SK-N-SH treated with all-trans-retinoic acid at 6 μM for 48 hours (cell line): ENCODE results near the gene RNASE8.

Experiments
- ATAC-seq: fragments of 200-7000 bp; cut with Tn5 transposase; 3 replicates; pipeline ENCODE4 v1.9.1; 2020; ENCODE audit warnings: mild to moderate bottlenecking, moderate library complexity
- ARNTL ChIP-seq: fragments of 450-650 bp; formaldehyde crosslinking; IDR thresholded peaks from 2 replicates; pipeline ENCODE4 v1.5.0; 2020; ENCODE audit warnings: low read depth, mild to moderate bottlenecking, moderate library complexity, borderline replicate concordance
- CSDC2 ChIP-seq: fragments of 250-450 bp; sonication (Bioruptor Pico); IDR thresholded peaks from 2 replicates; pipeline ENCODE4 v1.5.0; 2020; ENCODE audit warnings: mild to moderate bottlenecking, moderate library complexity
- ISL1 ChIP-seq: fragments of 250-450 bp; sonication (Bioruptor Pico); IDR thresholded peaks from 2 replicates; pipeline ENCODE4 v2.1.2; 2022; ENCODE audit warnings: mild to moderate bottlenecking, moderate library complexity
- PPARA ChIP-seq: fragments of 250-450 bp; sonication (Bioruptor Pico); IDR thresholded peaks from 2 replicates; pipeline ENCODE4 v1.5.0; 2020; ENCODE audit warnings: mild to moderate bottlenecking, borderline replicate concordance
- RARB ChIP-seq: fragments of 250-450 bp; sonication (Bioruptor Pico); IDR thresholded peaks from 2 replicates; pipeline ENCODE4 v1.8.0; 2021; ENCODE audit warnings: mild to moderate bottlenecking, moderate library complexity
- SNAI2 ChIP-seq: fragments of 250-450 bp; sonication (Bioruptor Pico); IDR thresholded peaks from 2 replicates; pipeline ENCODE4 v1.5.0; 2020; ENCODE audit warnings: mild to moderate bottlenecking, moderate library complexity
- TCF4 ChIP-seq: fragments of 250-450 bp; sonication (Bioruptor Pico); IDR thresholded peaks from 2 replicates; pipeline ENCODE4 v1.8.0; 2021; ENCODE audit warnings: mild to moderate bottlenecking, moderate library complexity, borderline replicate concordance
- TOX ChIP-seq: fragments of 250-450 bp; sonication (Bioruptor Pico); IDR thresholded peaks from 2 replicates; pipeline ENCODE4 v1.8.0; 2021; ENCODE audit warnings: mild to moderate bottlenecking, moderate library complexity, borderline replicate concordance
- ZFP3 ChIP-seq: fragments of 250-450 bp; sonication (Bioruptor Pico); IDR thresholded peaks from 2 replicates; pipeline ENCODE4 v1.5.0; 2020; ENCODE audit warnings: mild to moderate bottlenecking, moderate library complexity
- ZNF565 ChIP-seq: fragments of 450-650 bp; formaldehyde crosslinking; conservative IDR thresholded peaks from 2 replicates; pipeline ENCODE4 v1.5.0; 2020; ENCODE audit warnings: low read depth, mild to moderate bottlenecking, moderate library complexity
- ZNF8 ChIP-seq: fragments of 450-650 bp; formaldehyde crosslinking; IDR thresholded peaks from 2 replicates; pipeline ENCODE4 v1.5.0; 2020; ENCODE audit warnings: mild to moderate bottlenecking, moderate library complexity
- TF ChIP-seq, protein P1 (sequence below): fragments of 250-450 bp; sonication (Bioruptor Pico); IDR thresholded peaks from 2 replicates; pipeline ENCODE4 v1.5.0; 2020; ENCODE audit warnings: mild to moderate bottlenecking, moderate library complexity
- TF ChIP-seq, protein P2 (sequence below): fragments of 250-450 bp; sonication (Bioruptor Pico); IDR thresholded peaks from 2 replicates; pipeline ENCODE4 v1.8.0; 2020; ENCODE audit warnings: mild to moderate bottlenecking, moderate library complexity, borderline replicate concordance
- TF ChIP-seq, protein P3 (sequence below): fragments of 250-450 bp; sonication (Bioruptor Pico); IDR thresholded peaks from 2 replicates; pipeline ENCODE4 v1.5.1; 2020; ENCODE audit warnings: low read depth, mild to moderate bottlenecking, moderate library complexity
- TF ChIP-seq, protein P4 (sequence below): fragments of 250-450 bp; sonication (Bioruptor Pico); IDR thresholded peaks from 2 replicates; pipeline ENCODE4 v1.8.0; 2021; ENCODE audit warnings: low read depth, mild to moderate bottlenecking, moderate library complexity, borderline replicate concordance
- TF ChIP-seq, protein P5 (sequence below): fragments of 250-450 bp; sonication (Bioruptor Pico); IDR thresholded peaks from 2 replicates; pipeline ENCODE4 v1.5.1; 2021; ENCODE audit warnings: mild to moderate bottlenecking, moderate library complexity

RNASE8 gene

DNA sequence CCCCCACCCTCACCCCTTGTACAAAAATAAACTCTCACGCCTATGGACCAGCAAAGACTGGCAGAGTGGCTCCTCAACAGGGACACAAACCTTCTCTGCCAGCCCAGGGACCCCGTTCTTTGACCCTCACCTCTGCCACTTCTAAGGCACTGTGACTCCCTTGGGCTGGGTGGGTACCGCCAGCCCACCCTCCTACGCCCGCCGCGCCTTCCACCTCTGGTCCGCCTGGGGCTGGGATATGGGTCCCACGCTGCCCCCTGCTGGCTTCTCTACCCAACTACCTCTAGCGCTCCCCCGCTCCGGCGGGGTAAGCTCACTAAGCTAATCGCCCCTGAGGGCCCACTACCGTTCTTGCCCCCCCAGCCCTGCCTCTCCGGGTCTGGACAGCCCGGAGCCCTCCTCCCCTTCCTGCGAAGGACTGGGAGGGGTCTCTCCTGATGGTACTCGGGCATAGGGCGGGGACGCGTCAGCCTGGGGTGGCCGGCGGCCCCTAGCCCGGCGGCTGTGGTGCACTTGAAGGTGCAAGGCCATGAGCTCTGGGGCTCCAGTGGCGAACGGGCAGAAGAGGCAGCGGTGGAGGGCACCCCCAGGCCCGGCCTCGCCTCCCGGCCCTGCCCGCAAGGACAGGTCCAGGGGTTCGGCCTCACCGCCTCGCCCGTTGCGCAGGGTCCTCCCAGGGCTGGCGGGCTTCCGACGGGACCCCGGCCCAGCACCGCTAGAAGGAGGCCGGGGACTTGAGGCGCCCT, 32.7 kb downstream of the RNASE8 start:
- TF ChIP-seq, protein P1, sequence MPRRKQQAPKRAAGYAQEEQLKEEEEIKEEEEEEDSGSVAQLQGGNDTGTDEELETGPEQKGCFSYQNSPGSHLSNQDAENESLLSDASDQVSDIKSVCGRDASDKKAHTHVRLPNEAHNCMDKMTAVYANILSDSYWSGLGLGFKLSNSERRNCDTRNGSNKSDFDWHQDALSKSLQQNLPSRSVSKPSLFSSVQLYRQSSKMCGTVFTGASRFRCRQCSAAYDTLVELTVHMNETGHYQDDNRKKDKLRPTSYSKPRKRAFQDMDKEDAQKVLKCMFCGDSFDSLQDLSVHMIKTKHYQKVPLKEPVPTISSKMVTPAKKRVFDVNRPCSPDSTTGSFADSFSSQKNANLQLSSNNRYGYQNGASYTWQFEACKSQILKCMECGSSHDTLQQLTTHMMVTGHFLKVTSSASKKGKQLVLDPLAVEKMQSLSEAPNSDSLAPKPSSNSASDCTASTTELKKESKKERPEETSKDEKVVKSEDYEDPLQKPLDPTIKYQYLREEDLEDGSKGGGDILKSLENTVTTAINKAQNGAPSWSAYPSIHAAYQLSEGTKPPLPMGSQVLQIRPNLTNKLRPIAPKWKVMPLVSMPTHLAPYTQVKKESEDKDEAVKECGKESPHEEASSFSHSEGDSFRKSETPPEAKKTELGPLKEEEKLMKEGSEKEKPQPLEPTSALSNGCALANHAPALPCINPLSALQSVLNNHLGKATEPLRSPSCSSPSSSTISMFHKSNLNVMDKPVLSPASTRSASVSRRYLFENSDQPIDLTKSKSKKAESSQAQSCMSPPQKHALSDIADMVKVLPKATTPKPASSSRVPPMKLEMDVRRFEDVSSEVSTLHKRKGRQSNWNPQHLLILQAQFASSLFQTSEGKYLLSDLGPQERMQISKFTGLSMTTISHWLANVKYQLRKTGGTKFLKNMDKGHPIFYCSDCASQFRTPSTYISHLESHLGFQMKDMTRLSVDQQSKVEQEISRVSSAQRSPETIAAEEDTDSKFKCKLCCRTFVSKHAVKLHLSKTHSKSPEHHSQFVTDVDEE (CRISPR knock-in tag), result no peak
- TF ChIP-seq RARB (no peak), ZNF8 (CRISPR knock-in tag) (no peak), ARNTL (no peak), CSDC2 (CRISPR knock-in tag) (no peak), SNAI2 (CRISPR knock-in tag) (no peak), PPARA (CRISPR knock-in tag) (no peak)
- TF ChIP-seq, protein P2, sequence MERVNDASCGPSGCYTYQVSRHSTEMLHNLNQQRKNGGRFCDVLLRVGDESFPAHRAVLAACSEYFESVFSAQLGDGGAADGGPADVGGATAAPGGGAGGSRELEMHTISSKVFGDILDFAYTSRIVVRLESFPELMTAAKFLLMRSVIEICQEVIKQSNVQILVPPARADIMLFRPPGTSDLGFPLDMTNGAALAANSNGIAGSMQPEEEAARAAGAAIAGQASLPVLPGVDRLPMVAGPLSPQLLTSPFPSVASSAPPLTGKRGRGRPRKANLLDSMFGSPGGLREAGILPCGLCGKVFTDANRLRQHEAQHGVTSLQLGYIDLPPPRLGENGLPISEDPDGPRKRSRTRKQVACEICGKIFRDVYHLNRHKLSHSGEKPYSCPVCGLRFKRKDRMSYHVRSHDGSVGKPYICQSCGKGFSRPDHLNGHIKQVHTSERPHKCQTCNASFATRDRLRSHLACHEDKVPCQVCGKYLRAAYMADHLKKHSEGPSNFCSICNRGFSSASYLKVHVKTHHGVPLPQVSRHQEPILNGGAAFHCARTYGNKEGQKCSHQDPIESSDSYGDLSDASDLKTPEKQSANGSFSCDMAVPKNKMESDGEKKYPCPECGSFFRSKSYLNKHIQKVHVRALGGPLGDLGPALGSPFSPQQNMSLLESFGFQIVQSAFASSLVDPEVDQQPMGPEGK (CRISPR knock-in tag), result no peak
- TF ChIP-seq, protein P3, sequence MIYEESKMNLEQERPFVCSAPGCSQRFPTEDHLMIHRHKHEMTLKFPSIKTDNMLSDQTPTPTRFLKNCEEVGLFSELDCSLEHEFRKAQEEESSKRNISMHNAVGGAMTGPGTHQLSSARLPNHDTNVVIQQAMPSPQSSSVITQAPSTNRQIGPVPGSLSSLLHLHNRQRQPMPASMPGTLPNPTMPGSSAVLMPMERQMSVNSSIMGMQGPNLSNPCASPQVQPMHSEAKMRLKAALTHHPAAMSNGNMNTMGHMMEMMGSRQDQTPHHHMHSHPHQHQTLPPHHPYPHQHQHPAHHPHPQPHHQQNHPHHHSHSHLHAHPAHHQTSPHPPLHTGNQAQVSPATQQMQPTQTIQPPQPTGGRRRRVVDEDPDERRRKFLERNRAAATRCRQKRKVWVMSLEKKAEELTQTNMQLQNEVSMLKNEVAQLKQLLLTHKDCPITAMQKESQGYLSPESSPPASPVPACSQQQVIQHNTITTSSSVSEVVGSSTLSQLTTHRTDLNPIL (CRISPR knock-in tag), result no peak
- peak; percentile 12; the same call in 2 of the 3 replicates for ATAC-seq

DNA sequence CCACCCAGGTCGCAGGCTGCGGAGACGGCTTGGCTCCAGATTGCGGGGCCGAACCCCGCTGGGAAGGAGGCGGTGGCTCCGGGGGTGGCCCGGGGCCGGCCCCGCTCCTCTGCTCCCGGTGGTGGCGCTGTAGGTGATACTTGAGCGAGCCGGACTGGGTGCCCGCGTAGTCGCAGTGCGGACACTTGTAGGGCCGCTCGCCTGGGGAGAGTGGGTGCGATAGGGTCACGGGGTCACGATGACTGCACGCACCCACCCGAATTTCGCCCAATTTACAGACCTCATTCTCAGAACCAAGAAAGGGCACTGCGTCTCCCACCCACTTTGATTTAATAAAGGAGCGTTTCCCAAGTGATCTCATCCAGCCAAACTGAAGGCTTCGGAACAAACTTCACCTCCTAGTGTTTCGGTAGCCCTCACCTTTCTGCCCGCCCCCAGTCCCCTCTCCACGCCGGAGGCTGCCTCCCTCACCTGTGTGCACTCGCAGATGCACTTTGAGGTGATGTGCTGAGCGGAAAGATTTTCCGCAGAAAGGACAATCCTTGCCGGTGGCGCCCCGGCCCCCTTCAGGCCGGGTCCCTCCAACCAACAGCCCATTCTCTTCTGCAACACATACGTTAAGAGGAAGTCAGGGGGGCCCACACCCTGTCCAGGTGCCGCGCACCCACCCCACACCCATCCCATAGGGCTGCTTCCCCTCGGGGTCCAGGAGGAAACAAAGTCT, 33.5 kb downstream of the RNASE8 start:
- ATAC-seq, result no peak
- TF ChIP-seq, protein P1 (CRISPR knock-in tag), result no peak
- TF ChIP-seq ISL1 (CRISPR knock-in tag) (no peak), TOX (no peak), TCF4 (no peak), ZFP3 (no peak), ZNF8 (CRISPR knock-in tag) (no peak), ZNF565 (CRISPR knock-in tag) (no peak), SNAI2 (CRISPR knock-in tag) (no peak), PPARA (CRISPR knock-in tag) (no peak)
- TF ChIP-seq, protein P4, sequence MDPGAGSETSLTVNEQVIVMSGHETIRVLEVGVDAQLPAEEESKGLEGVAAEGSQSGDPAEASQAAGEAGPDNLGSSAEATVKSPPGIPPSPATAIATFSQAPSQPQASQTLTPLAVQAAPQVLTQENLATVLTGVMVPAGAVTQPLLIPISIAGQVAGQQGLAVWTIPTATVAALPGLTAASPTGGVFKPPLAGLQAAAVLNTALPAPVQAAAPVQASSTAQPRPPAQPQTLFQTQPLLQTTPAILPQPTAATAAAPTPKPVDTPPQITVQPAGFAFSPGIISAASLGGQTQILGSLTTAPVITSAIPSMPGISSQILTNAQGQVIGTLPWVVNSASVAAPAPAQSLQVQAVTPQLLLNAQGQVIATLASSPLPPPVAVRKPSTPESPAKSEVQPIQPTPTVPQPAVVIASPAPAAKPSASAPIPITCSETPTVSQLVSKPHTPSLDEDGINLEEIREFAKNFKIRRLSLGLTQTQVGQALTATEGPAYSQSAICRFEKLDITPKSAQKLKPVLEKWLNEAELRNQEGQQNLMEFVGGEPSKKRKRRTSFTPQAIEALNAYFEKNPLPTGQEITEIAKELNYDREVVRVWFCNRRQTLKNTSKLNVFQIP (CRISPR knock-in tag), result no peak
- TF ChIP-seq, protein P2 (CRISPR knock-in tag), result no peak
- TF ChIP-seq, protein P5, sequence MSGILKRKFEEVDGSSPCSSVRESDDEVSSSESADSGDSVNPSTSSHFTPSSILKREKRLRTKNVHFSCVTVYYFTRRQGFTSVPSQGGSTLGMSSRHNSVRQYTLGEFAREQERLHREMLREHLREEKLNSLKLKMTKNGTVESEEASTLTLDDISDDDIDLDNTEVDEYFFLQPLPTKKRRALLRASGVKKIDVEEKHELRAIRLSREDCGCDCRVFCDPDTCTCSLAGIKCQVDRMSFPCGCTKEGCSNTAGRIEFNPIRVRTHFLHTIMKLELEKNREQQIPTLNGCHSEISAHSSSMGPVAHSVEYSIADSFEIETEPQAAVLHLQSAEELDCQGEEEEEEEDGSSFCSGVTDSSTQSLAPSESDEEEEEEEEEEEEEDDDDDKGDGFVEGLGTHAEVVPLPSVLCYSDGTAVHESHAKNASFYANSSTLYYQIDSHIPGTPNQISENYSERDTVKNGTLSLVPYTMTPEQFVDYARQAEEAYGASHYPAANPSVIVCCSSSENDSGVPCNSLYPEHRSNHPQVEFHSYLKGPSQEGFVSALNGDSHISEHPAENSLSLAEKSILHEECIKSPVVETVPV, result no peak
